GM19452 (cell line): Measurements from ENCODE around the gene SPATA31C1.
"Not testable (repeated sequence)": the region's sequence is repeated elsewhere in the genome, so short reads cannot be mapped to it uniquely, and the experiment has no call there.

ENCODE experiments used
- ATAC-seq: cut with Tn5 transposase; IDR thresholded peaks from one replicate; pipeline ENCODE4 v1.9.1; 2021; ENCODE audit not compliant: unreplicated experiment

SPATA31C1 gene

GRCh38 chr9:87934444-87934843 lies 16.7 kb downstream of the SPATA31C1 start:
- ATAC-seq = not testable (repeated sequence)

- not testable (repeated sequence) for ATAC-seq
Observed at GRCh38 chr9:87937352-87937751, 19.6 kb downstream of the SPATA31C1 start.

- not testable (repeated sequence) for ATAC-seq
Observed at GRCh38 chr9:87937918-87938317, 20.2 kb downstream of the SPATA31C1 start.

GRCh38 chr9:87938336-87938735 lies 20.6 kb downstream of the SPATA31C1 start:
- ATAC-seq = not testable (repeated sequence)

- ATAC-seq = not testable (repeated sequence)
Observed at GRCh38 chr9:87939096-87939495, 21.3 kb downstream of the SPATA31C1 start.

GRCh38 chr9:87944096-87944495 lies 26.3 kb downstream of the SPATA31C1 start:
- no peak for ATAC-seq

- no peak for ATAC-seq
Observed at GRCh38 chr9:87944682-87945081, 26.9 kb downstream of the SPATA31C1 start.

GRCh38 chr9:87950296-87950695 lies 32.5 kb downstream of the SPATA31C1 start:
- ATAC-seq = no peak

- ATAC-seq = no peak
Observed at GRCh38 chr9:87950765-87951488, 33.2 kb downstream of the SPATA31C1 start.

- ATAC-seq = no peak
Observed at GRCh38 chr9:87954230-87954629, 36.5 kb downstream of the SPATA31C1 start.

GRCh38 chr9:87957839-87958238 lies 40.1 kb downstream of the SPATA31C1 start:
- ATAC-seq = no peak

GRCh38 chr9:87958591-87958990 lies 40.8 kb downstream of the SPATA31C1 start:
- no peak for ATAC-seq

- ATAC-seq = no peak
Observed at GRCh38 chr9:87959916-87960581, 42.3 kb downstream of the SPATA31C1 start.

GRCh38 chr9:87963770-87964169 lies 46.0 kb downstream of the SPATA31C1 start:
- no peak for ATAC-seq

- ATAC-seq = no peak
Observed at GRCh38 chr9:87964826-87965225, 47.1 kb downstream of the SPATA31C1 start.

- ATAC-seq = no peak
Observed at GRCh38 chr9:87968155-87968554, 50.4 kb downstream of the SPATA31C1 start.

- no peak for ATAC-seq
Observed at GRCh38 chr9:87970602-87971001, 52.8 kb downstream of the SPATA31C1 start.

GRCh38 chr9:87973122-87973521 lies 55.4 kb downstream of the SPATA31C1 start:
- no peak for ATAC-seq
